Measurements from ENCODE around the gene GPR142. TPM values are rescaled to one million over a fixed set of nuclear protein-coding genes. Genes with fewer than 3 reads are reported as not detected.

Gene GPR142
- total and polyA plus RNA-seq, 2 of the 8 experiments (the other 6 are each of a cell fraction or from before 2014, with no cell fraction given): 0.05 TPM; not detected in 1

DNA sequence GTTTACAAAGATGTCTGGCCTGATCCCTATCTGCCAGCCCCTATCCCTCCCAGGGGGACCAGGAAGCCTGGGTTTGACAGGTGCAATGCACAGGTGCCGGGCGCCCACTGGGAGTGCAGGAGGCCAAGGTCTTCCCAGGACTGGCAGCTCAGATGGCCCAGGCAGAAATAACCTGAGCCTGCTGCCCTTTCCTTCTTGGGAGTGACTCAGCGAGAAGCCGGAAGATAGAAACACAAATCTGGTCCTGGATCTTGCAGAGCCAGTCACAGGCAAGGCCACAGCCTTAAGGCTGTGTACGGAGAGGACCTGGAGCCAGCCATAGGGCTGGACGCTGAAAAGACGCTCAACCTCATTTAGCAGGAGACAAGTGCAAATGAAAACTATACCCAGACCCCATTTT lies 27.7 kb downstream of the GPR142 start (continued):
- TF ChIP-seq, protein P1, sequence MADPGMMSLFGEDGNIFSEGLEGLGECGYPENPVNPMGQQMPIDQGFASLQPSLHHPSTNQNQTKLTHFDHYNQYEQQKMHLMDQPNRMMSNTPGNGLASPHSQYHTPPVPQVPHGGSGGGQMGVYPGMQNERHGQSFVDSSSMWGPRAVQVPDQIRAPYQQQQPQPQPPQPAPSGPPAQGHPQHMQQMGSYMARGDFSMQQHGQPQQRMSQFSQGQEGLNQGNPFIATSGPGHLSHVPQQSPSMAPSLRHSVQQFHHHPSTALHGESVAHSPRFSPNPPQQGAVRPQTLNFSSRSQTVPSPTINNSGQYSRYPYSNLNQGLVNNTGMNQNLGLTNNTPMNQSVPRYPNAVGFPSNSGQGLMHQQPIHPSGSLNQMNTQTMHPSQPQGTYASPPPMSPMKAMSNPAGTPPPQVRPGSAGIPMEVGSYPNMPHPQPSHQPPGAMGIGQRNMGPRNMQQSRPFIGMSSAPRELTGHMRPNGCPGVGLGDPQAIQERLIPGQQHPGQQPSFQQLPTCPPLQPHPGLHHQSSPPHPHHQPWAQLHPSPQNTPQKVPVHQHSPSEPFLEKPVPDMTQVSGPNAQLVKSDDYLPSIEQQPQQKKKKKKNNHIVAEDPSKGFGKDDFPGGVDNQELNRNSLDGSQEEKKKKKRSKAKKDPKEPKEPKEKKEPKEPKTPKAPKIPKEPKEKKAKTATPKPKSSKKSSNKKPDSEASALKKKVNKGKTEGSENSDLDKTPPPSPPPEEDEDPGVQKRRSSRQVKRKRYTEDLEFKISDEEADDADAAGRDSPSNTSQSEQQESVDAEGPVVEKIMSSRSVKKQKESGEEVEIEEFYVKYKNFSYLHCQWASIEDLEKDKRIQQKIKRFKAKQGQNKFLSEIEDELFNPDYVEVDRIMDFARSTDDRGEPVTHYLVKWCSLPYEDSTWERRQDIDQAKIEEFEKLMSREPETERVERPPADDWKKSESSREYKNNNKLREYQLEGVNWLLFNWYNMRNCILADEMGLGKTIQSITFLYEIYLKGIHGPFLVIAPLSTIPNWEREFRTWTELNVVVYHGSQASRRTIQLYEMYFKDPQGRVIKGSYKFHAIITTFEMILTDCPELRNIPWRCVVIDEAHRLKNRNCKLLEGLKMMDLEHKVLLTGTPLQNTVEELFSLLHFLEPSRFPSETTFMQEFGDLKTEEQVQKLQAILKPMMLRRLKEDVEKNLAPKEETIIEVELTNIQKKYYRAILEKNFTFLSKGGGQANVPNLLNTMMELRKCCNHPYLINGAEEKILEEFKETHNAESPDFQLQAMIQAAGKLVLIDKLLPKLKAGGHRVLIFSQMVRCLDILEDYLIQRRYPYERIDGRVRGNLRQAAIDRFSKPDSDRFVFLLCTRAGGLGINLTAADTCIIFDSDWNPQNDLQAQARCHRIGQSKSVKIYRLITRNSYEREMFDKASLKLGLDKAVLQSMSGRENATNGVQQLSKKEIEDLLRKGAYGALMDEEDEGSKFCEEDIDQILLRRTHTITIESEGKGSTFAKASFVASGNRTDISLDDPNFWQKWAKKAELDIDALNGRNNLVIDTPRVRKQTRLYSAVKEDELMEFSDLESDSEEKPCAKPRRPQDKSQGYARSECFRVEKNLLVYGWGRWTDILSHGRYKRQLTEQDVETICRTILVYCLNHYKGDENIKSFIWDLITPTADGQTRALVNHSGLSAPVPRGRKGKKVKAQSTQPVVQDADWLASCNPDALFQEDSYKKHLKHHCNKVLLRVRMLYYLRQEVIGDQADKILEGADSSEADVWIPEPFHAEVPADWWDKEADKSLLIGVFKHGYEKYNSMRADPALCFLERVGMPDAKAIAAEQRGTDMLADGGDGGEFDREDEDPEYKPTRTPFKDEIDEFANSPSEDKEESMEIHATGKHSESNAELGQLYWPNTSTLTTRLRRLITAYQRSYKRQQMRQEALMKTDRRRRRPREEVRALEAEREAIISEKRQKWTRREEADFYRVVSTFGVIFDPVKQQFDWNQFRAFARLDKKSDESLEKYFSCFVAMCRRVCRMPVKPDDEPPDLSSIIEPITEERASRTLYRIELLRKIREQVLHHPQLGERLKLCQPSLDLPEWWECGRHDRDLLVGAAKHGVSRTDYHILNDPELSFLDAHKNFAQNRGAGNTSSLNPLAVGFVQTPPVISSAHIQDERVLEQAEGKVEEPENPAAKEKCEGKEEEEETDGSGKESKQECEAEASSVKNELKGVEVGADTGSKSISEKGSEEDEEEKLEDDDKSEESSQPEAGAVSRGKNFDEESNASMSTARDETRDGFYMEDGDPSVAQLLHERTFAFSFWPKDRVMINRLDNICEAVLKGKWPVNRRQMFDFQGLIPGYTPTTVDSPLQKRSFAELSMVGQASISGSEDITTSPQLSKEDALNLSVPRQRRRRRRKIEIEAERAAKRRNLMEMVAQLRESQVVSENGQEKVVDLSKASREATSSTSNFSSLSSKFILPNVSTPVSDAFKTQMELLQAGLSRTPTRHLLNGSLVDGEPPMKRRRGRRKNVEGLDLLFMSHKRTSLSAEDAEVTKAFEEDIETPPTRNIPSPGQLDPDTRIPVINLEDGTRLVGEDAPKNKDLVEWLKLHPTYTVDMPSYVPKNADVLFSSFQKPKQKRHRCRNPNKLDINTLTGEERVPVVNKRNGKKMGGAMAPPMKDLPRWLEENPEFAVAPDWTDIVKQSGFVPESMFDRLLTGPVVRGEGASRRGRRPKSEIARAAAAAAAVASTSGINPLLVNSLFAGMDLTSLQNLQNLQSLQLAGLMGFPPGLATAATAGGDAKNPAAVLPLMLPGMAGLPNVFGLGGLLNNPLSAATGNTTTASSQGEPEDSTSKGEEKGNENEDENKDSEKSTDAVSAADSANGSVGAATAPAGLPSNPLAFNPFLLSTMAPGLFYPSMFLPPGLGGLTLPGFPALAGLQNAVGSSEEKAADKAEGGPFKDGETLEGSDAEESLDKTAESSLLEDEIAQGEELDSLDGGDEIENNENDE (IDR thresholded peaks at IDR 0.05; ENCODE audit: insufficient replicate concordance, low read length): no peak
- TF ChIP-seq SP1 (IDR thresholded peaks at IDR 0.05; ENCODE audit: low read depth, low read length): no peak
- TF ChIP-seq, protein P2, sequence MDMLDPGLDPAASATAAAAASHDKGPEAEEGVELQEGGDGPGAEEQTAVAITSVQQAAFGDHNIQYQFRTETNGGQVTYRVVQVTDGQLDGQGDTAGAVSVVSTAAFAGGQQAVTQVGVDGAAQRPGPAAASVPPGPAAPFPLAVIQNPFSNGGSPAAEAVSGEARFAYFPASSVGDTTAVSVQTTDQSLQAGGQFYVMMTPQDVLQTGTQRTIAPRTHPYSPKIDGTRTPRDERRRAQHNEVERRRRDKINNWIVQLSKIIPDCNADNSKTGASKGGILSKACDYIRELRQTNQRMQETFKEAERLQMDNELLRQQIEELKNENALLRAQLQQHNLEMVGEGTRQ (IDR thresholded peaks at IDR 0.05; ENCODE audit: low read length): no peak
- no peak for TF ChIP-seq SIRT6 (IDR thresholded peaks at IDR 0.05; ENCODE audit: low read length)
- no peak for TF ChIP-seq CBX8 (IDR thresholded peaks at IDR 0.05; ENCODE audit: borderline replicate concordance, low read depth, low read length)
- TF ChIP-seq ATF3 (IDR thresholded peaks at IDR 0.05; ENCODE audit: insufficient read depth, low read depth, low read length): no peak
- no peak for TF ChIP-seq RNF2 (IDR thresholded peaks at IDR 0.05; ENCODE audit: borderline replicate concordance, low read depth, low read length, missing control alignments, poor library complexity, severe bottlenecking)

All from H1 (cell line).